SH-SY5Y (cell line): ENCODE measurements around the gene ETV7.

Source experiments
- GATA2 ChIP-seq: IDR thresholded peaks from 2 replicates; pipeline ENCODE4 v1.6.1; 2011; ENCODE audit warnings: mild to moderate bottlenecking, low read depth, low read length
- GATA3 ChIP-seq: IDR thresholded peaks from 2 replicates; pipeline ENCODE4 v1.6.1; 2011; ENCODE audit warnings: low read depth, mild to moderate bottlenecking, low read length, moderate library complexity

DNA sequence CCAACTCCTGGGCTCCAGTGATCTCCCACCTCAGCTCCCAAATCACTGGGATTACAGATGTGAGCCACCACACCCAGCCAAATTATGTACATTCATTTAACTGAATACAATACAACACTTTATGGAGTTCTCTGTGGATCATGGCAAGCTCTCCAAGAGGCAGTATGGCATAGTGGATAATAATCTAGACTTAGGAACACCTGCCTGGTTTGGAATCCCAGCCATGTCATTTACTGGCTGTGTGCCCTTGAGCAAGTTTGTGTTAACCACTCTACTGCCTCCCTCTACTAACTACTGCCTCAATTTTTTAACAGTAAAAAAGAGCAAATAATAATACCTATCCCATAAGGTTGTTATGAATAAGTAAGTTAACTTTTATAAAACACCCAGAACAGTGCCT, 1.9 kb upstream of the ETV7 start:
- TF ChIP-seq GATA3 (no peak), GATA2 (no peak)
